ENCODE measurements around the gene DOCK9.

DNA sequence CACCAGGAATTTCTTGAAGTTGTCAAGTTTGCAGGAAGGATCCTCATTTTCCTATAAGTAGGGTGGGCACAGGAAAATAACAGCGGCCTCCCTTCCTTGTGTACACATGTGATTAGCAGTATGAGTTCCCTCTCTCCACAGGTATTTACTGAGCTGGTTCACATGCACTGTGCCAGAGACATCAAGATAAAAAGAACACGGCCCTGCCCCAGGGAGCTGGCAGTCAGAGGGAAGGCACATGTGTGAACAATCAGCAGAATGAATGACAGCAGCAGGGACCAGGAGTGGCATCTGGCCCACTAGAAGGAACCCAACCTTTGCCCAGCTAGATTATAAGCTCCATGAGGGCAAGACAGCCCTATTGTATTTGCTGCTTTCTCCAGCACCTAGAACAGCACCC is 13.9 kb downstream of the DOCK9 start:
- TF ChIP-seq, protein P1, sequence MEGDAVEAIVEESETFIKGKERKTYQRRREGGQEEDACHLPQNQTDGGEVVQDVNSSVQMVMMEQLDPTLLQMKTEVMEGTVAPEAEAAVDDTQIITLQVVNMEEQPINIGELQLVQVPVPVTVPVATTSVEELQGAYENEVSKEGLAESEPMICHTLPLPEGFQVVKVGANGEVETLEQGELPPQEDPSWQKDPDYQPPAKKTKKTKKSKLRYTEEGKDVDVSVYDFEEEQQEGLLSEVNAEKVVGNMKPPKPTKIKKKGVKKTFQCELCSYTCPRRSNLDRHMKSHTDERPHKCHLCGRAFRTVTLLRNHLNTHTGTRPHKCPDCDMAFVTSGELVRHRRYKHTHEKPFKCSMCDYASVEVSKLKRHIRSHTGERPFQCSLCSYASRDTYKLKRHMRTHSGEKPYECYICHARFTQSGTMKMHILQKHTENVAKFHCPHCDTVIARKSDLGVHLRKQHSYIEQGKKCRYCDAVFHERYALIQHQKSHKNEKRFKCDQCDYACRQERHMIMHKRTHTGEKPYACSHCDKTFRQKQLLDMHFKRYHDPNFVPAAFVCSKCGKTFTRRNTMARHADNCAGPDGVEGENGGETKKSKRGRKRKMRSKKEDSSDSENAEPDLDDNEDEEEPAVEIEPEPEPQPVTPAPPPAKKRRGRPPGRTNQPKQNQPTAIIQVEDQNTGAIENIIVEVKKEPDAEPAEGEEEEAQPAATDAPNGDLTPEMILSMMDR (IDR thresholded peaks at IDR 0.05; ENCODE audit: low read length) = no peak
- no peak for TF ChIP-seq EZH2 (IDR thresholded peaks at IDR 0.05; ENCODE audit: borderline replicate concordance, low read length)
